K562 (cell line): ENCODE data around the gene MYB. TPM values are rescaled to one million over a fixed set of nuclear protein-coding genes. Genes with fewer than 3 reads are reported as not detected.
A peak's percentile ranks its signal among the peaks of the same experiment; 100 is the strongest.

ENCODE experiments used
- ATAC-seq: fragments of 200-7000 bp; cut with Tn5 transposase; 3 replicates; pipeline ENCODE4 v1.9.1; 2020; ENCODE audit warnings: moderate library complexity
- BruUV-seq: library from RNA; stranded (reverse); fragments of 400-500 nt; replicated peaks from 2 replicates; lab custom pipeline; 2021; lab: Mats Ljungman, UMichigan
- CTCF ChIA-PET: fragments of 300-600 bp; formaldehyde crosslinking; extraction: SDS; loops from one replicate; lab custom pipeline; 2021; ENCODE audit warnings: low intra/inter-chr PET ratio; lab: Yijun Ruan, JAX
- POLR2A ChIA-PET: fragments of 300-600, 350-650 bp; sonication (Branson Sonifier 250); formaldehyde crosslinking; extraction: SDS; loops from one replicate; lab custom pipeline; 2021; ENCODE audit warnings: antibody characterized with exemption, inconsistent platforms; lab: Yijun Ruan, JAX
- DNase-seq, 4 experiments: peaks; one replicate each; pipeline versions ENCODE4 v3.0.0 to v3.0.0-alpha.2; 2011 to 2018; ENCODE audit warnings: low spot score in 3 of 4, mixed read lengths in 3 of 4; ENCODE audit errors: extremely low read depth in 1 of 4
- FAIRE-seq: peaks from 2 replicates; lab custom pipeline; 2011; peaks lifted over from hg19 to GRCh38; lab: Jason Lieb, UNC
- H2AFZ ChIP-seq: 2 replicates; pipeline ENCODE4 v1.6.0; 2011; ENCODE audit warnings: low read depth, low read length, control low read depth, inconsistent platforms
- H3K27ac ChIP-seq: fragments of 200-600 bp; 3 replicates; pipeline ENCODE4 v1.8.0; 2011; ENCODE audit warnings: low read depth, mild to moderate bottlenecking, control low read depth, inconsistent platforms, low read length, moderate library complexity, mixed read lengths; ENCODE audit errors: extremely low read depth
- H3K27me3 ChIP-seq, 2 experiments: fragments of 300-600 bp in 1 of 2; 2 replicates in 1 of 2; 3 replicates in 1 of 2; pipeline versions ENCODE4 v1.6.0 to v1.8.0; 2011; ENCODE audit warnings: inconsistent platforms in 2 of 2, low read length in 2 of 2, mild to moderate bottlenecking in 1 of 2, mixed read lengths in 1 of 2, moderate library complexity in 1 of 2; ENCODE audit not compliant: control insufficient read depth in 2 of 2, insufficient read depth in 2 of 2
- H3K36me3 ChIP-seq: fragments of 300-600 bp; 3 replicates; pipeline ENCODE4 v1.8.0; 2011; ENCODE audit warnings: mild to moderate bottlenecking, low read length, inconsistent platforms; ENCODE audit not compliant: control insufficient read depth, insufficient read depth
- H3K4me1 ChIP-seq, 2 experiments: fragments of 200-600 bp in 1 of 2; replicated peaks in 1 of 2; 2 replicates in 1 of 2; 3 replicates in 1 of 2; pipeline versions ENCODE4 v1.5.1 to v1.8.0; 2011; ENCODE audit warnings: inconsistent platforms in 2 of 2, low read length in 2 of 2, mild to moderate bottlenecking in 1 of 2, mixed read lengths in 1 of 2, moderate library complexity in 1 of 2; ENCODE audit not compliant: control insufficient read depth in 2 of 2, insufficient read depth in 2 of 2
- H3K4me2 ChIP-seq: 2 replicates; pipeline ENCODE4 v1.6.1; 2011; ENCODE audit warnings: low read length, control low read depth, inconsistent platforms, mixed read lengths; ENCODE audit not compliant: insufficient read depth
- H3K4me3 ChIP-seq: fragments of 200-600 bp; sonication (generic), shearing (Covaris generic); 2 replicates; pipeline ENCODE4 v1.5.1; 2016; ENCODE audit warnings: control low read depth, inconsistent platforms
- H3K79me2 ChIP-seq: fragments of 200-600 bp; 3 replicates; pipeline ENCODE4 v1.8.0; 2011; ENCODE audit warnings: low read length, inconsistent platforms; ENCODE audit not compliant: control insufficient read depth, insufficient read depth
- H3K9ac ChIP-seq, 2 experiments: 2 replicates each; pipeline versions ENCODE4 v1.6.0 to v1.6.1; 2011; ENCODE audit warnings: low read depth in 2 of 2, low read length in 2 of 2, control low read depth in 1 of 2, inconsistent platforms in 1 of 2, mild to moderate bottlenecking in 1 of 2, mixed read lengths in 1 of 2; ENCODE audit not compliant: insufficient read depth in 1 of 2
- H3K9me1 ChIP-seq: one replicate; pipeline ENCODE4 v1.6.0; 2011; ENCODE audit warnings: inconsistent platforms, mild to moderate bottlenecking, low read length, moderate library complexity; ENCODE audit not compliant: control insufficient read depth, insufficient read depth
- H3K9me3 ChIP-seq: replicated peaks from 2 replicates; pipeline ENCODE4 v1.5.1; 2011; ENCODE audit warnings: low read depth, low read length, inconsistent platforms; ENCODE audit not compliant: control insufficient read depth, insufficient read depth
- H4K20me1 ChIP-seq: replicated peaks from 2 replicates; pipeline ENCODE4 v1.6.1; 2011; ENCODE audit warnings: low read length, inconsistent platforms, mixed read lengths; ENCODE audit not compliant: control insufficient read depth, insufficient read depth
- IRF9 ChIP-seq: fragments of 450-650 bp; IDR thresholded peaks from 2 replicates; pipeline ENCODE4 v1.6.1; 2016; ENCODE audit warnings: missing biosample characterization, missing genetic modification characterization
- RUNX1 ChIP-seq: sonication (generic); IDR thresholded peaks from 2 replicates; pipeline ENCODE4 v1.6.1; 2016; ENCODE audit warnings: antibody characterized with exemption, low read depth
- WGBS: fragments of 100-300 bp; shearing (Covaris generic); methylation state at CpG from one replicate; pipeline ENCODE4 v1.1.6; 2016; ENCODE audit warnings: low coverage, mixed read lengths; ENCODE audit not compliant: insufficient coverage; ENCODE audit errors: missing lambda C conversion rate; 5-methylcytosine and 5-hydroxymethylcytosine counted together
- in situ Hi-C: fragments of 300-500 bp; cut with MboI; formaldehyde crosslinking; loops from 4 replicates; pipeline ENCODE4 v1.15.0; 2018; ENCODE audit warnings: inconsistent platforms, mixed read lengths
- intact Hi-C: fragments of 100-400 bp; cut with micrococcal nuclease; formaldehyde crosslinking; loops from 2 replicates; pipeline ENCODE4 v1.14.2; 2022
- polyA plus RNA-seq, 8 experiments: library from polyadenylated mRNA; depleted of rRNA in 4 of 8; stranded (reverse) in 5 of 8; unstranded in 3 of 8; fragments of >200 nt; fragmentation: Nextera tagmentation in 2 of 8; fragmentation: Illumina TruSeq in 1 of 8; extraction: Ambion mirVana in 2 of 8; extraction: Trizol in 1 of 8; gene quantifications; 2 replicates each; pipeline versions ENCODE4 v1.2.1 to v1.2.3, GENCODE V29; 2011 to 2014; ENCODE audit warnings: inconsistent platforms in 1 of 8, missing spikeins in 1 of 8
- total RNA-seq, 7 experiments: library from RNA; depleted of rRNA in 6 of 7; stranded (reverse); fragments of >200 nt in 6 of 7; fragmentation: Illumina TruSeq in 2 of 7; extraction: Trizol in 2 of 7; gene quantifications; 2 replicates each; pipeline versions ENCODE4 v1.2.1 to v1.2.3, GENCODE V29; 2011 to 2021; ENCODE audit warnings: low replicate concordance in 1 of 7

Gene MYB
- total and polyA plus RNA-seq, 9 of the 15 experiments (the other 6 are each of a cell fraction or from before 2014, with no cell fraction given) = 35.8 to 218 (median 140) TPM

- Histone ChIP-seq H3K4me3 (no peak overlapping the region), H3K27ac (no peak overlapping the region), H3K9ac (no peak overlapping the region), H3K4me2 (no peak overlapping the region), H3K79me2 (no peaks in the 10 kb centered on the region), H3K4me1 (peaks cover 6 to 26% of the 10 kb centered on the region in 2 experiments; a peak in 4 of 5 replicates), H3K36me3 (no peaks in the 10 kb centered on the region), H3K9me3 (no peaks in the 10 kb centered on the region; the same call in 1 of the 2 replicates), H4K20me1 (no peaks in the 10 kb centered on the region), H3K27me3 (no peaks in the 10 kb centered on the region), H2AFZ (peak overlapping the region; percentile 48; the same call in 1 of the 2 replicates), H3K9me1 (no peaks in the 10 kb centered on the region)
- FAIRE-seq (no peak), ATAC-seq (no peak), DNase-seq (no peak)
- BruUV-seq = no TSS peak
- intact Hi-C loops (no loop called here), in situ Hi-C loops (no loop called here)
- TF ChIP-seq IRF9 (tag) (no peak), RUNX1 (no peak)
- CTCF ChIA-PET = no interaction called here
- POLR2A ChIA-PET = interaction anchor here (0.6 kb wide), 1 partner anchor 11 kb away, joined by 4 read pairs; no protein-coding TSS in a partner anchor
- WGBS = 84% methylated on average over 9 of the region's 9 CpGs
Measured at GRCh38 chr6:135250751-135251497, 69.8 kb downstream of the MYB start.
